Stimulated activated CD8-positive, alpha-beta memory T cell treated with anti-CD3 and anti-CD28 coated beads, Interleukin-7, amount 100 ng/mL, for 48 hours (primary cell): ENCODE measurements around the gene FGF16.
"Not testable (repeated sequence)": the region's sequence is repeated elsewhere in the genome, so short reads cannot be mapped to it uniquely, and the experiment has no call there.

ENCODE experiments used
- DNase-seq, 2 donors: peaks; one replicate each; pipeline ENCODE4 v3.0.0-alpha.2; 2020; ENCODE audit warnings: low read depth in 1 of 2; ENCODE audit errors: extremely low read depth in 1 of 2

Gene FGF16

GRCh38 chrX:77446029-77446585 is 1.1 kb upstream of the FGF16 start:
- DNase-seq: no peak

GRCh38 chrX:77447653-77448569 is 722 bp downstream of the FGF16 start:
- DNase-seq: no peak

- DNase-seq: no peak
Observed at GRCh38 chrX:77450415-77450814, 3.2 kb downstream of the FGF16 start.

- no peak for DNase-seq
Observed at GRCh38 chrX:77450996-77451395, 3.8 kb downstream of the FGF16 start.

DNA sequence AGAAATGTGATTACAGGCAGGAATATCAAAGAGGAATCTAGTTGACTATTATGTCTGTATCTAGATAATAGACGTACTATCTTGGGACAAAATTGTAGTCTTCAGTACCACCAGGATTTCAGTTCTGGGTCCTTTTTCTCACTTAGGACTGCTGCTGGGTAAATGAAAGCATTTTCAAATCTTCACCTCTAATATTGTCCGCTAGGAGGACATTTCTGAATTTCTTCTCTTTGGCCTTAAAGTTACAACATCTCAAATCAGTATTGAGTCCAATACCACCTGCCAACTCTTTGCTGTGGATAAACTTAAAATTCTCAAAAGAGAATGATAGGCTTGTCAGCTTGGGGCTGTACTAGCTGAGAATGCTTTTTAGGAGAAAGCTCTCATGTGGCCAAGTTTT is 6.0 kb downstream of the FGF16 start:
- DNase-seq: no peak

DNA sequence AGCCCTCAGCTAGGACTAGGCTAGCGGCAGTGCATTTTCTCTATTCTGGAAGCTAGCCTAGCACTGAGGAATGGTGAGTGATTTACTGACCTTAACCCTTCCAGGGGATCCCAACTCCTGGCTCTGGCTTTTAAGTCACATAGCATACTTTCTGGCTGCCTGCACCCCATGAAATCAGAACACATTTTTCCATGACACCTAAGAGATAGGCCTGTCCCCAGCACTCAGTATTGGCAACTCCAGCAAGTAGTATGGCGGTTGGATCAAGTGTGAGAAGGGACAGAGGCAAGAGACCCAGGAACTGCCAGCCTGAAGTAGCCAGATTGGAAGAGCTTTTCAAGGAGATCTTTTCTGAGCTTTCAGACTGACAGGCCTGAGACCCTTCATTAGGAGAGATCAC is 8.2 kb downstream of the FGF16 start:
- no peak for DNase-seq

GRCh38 chrX:77484045-77484444 is 36.9 kb downstream of the FGF16 start:
- DNase-seq: no peak

DNA sequence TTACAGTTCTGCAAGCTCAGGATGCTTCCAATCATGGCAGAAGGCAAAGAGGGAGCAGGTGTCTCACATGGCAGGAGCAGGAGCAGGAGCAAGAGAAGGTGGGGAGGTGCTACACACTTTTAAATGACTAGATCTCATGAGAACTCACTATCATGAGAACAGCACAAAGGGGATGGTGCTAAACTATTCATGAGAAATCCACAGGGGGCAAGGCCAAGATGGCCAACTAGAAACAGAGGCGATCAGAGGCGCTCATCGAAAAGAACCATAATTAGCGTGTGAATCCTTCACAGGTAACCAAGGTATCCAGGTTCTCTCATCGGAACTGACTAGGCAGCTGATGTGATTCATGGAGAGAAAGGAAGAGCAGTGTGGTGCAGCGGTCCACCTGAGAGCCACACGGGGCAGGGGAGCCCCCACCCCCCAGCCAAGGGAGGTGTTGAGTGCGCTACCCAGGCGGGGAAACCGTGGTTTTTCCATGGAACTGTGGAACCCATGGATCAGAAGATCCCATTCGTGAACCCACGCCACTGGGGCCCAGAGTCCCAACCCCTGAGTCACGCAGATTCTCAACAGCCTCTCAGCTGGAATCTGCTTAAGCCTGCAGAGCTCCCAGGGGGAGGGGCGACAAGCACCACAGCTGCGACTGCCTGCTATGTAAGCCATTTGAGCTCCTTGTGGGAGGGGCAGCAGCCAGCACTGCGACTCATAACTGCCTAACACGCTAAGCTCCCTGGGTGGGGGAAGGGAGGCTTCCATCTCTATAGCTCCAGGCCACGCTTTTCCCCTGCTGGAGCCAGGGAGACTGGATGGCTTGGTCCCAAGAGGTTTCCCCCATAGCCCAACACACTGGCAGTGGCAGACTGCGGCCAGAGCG is 46.7 kb downstream of the FGF16 start:
- DNase-seq: no peak

DNA sequence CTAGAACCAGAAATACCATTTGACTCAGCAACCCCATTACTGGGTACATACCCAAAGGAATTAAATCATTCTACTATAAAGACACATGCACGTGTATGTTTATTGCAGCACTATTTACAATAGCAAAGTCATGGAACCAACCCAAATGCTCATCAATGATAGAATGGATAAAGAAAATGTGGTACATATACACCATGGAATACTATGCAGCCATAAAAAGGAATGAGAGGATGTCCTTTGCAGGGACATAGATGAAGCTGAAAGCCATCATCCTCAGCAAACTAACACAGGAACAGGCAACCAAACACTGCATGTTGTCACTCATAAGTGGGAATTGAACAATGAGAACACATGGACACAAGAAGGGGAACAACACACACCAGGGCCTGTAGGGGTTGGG is 53.0 kb downstream of the FGF16 start:
- not testable (repeated sequence) for DNase-seq

DNA sequence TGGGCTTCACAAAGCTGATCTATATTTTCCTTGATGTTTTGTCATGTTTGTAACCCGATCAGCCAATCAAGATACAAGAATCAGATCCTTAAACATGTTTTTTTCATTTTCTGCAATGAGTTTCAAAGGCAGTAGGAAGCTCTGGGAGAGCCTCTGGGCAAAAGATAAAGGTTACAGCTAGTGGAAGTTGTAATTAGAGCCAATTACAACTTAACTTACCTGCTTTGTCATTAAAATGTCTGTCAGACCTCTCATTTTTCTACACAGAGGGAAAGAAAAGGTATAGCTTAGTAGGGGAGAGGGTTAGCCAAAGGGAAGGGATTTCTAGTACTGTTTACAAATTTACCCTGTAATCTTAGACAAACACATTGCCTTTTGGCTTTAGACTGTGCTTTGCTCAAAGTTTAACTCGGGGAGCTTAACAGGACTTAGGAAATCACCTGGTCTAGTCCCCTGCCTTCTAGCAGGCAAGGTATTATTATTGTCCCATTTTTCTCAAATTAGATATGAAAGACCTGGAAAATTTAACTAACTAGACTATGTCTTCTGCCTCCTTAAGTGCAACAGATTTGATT is 55.8 kb downstream of the FGF16 start:
- DNase-seq: no peak

- DNase-seq: no peak
Observed at GRCh38 chrX:77505227-77505626, 58.0 kb downstream of the FGF16 start.
